RWPE2 (cell line): ENCODE data around the gene DNAAF2.

Experiments
- ATAC-seq: fragments of 200-7000 bp; cut with Tn5 transposase; 3 replicates; pipeline ENCODE4 v1.9.1; 2021; ENCODE audit warnings: low read depth
- DNase-seq: peaks from one replicate; pipeline ENCODE4 v3.0.0-alpha.2; 2020; ENCODE audit warnings: low spot score
- H3K27ac ChIP-seq: fragments of 450-650 bp; 2 replicates; pipeline ENCODE4 v1.5.1; 2017; ENCODE audit warnings: mild to moderate bottlenecking; ENCODE audit not compliant: poor library complexity, severe bottlenecking
- H3K27me3 ChIP-seq: fragments of 250-450 bp; sonication (Bioruptor Pico); 2 replicates; pipeline ENCODE4 v1.5.1; 2021; ENCODE audit warnings: mild to moderate bottlenecking, moderate library complexity; ENCODE audit not compliant: insufficient read depth, poor library complexity, severe bottlenecking
- H3K36me3 ChIP-seq: fragments of 250-450 bp; sonication (Bioruptor Pico); 2 replicates; pipeline ENCODE4 v1.5.1; 2020; ENCODE audit warnings: low read depth, mild to moderate bottlenecking, moderate library complexity
- H3K4me1 ChIP-seq: fragments of 250-450 bp; sonication (Bioruptor Pico); 2 replicates; pipeline ENCODE4 v1.5.1; 2021; ENCODE audit warnings: mild to moderate bottlenecking, moderate library complexity; ENCODE audit not compliant: insufficient read depth, poor library complexity, severe bottlenecking
- H3K4me3 ChIP-seq: fragments of 250-450 bp; sonication (Bioruptor Pico); 2 replicates; pipeline ENCODE4 v1.5.1; 2021; ENCODE audit warnings: mild to moderate bottlenecking, moderate library complexity; ENCODE audit not compliant: severe bottlenecking
- H3K9me3 ChIP-seq: fragments of 250-450 bp; sonication (Bioruptor Pico); 2 replicates; pipeline ENCODE4 v1.5.1; 2021; ENCODE audit warnings: mild to moderate bottlenecking, moderate library complexity; ENCODE audit not compliant: severe bottlenecking
- TF ChIP-seq, protein P1 (sequence below): fragments of 450-650 bp; IDR thresholded peaks from one replicate; pipeline ENCODE4 v1.5.1; 2017; ENCODE audit warnings: mild to moderate bottlenecking, moderate library complexity; ENCODE audit not compliant: poor library complexity, severe bottlenecking

The DNAAF2 gene

DNA sequence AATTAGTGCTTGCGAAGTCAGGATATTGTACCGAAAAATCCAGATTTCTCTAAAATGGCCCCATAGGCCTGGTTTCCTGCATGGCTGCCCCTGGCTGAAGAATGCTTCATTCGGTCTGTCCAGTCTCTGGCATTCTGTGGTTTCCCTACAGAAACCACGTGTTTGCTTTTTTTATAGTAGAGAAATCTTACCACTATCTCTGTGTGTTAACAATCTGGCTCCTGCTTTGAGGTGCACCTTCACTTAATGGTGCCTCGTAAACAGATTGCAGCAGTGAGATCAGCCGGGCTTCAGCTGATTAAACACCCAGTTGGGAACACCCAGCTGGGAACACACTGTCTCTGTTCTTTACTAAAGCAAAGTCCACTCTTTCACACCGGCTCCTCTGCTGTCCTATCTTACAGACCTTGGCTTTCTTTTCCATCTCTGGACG is 6.7 kb upstream of the DNAAF2 start:
- Histone ChIP-seq H3K4me3 (no peak overlapping the region), H3K27me3 (no peaks in the 10 kb centered on the region), H3K9me3 (no peaks in the 10 kb centered on the region), H3K36me3 (peaks cover 57% of the 10 kb centered on the region), H3K27ac (no peak overlapping the region), H3K4me1 (no peaks in the 10 kb centered on the region)
- DNase-seq (no peak), ATAC-seq (peak; percentile 40)
- TF ChIP-seq, protein P1, sequence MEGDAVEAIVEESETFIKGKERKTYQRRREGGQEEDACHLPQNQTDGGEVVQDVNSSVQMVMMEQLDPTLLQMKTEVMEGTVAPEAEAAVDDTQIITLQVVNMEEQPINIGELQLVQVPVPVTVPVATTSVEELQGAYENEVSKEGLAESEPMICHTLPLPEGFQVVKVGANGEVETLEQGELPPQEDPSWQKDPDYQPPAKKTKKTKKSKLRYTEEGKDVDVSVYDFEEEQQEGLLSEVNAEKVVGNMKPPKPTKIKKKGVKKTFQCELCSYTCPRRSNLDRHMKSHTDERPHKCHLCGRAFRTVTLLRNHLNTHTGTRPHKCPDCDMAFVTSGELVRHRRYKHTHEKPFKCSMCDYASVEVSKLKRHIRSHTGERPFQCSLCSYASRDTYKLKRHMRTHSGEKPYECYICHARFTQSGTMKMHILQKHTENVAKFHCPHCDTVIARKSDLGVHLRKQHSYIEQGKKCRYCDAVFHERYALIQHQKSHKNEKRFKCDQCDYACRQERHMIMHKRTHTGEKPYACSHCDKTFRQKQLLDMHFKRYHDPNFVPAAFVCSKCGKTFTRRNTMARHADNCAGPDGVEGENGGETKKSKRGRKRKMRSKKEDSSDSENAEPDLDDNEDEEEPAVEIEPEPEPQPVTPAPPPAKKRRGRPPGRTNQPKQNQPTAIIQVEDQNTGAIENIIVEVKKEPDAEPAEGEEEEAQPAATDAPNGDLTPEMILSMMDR = no peak

DNA sequence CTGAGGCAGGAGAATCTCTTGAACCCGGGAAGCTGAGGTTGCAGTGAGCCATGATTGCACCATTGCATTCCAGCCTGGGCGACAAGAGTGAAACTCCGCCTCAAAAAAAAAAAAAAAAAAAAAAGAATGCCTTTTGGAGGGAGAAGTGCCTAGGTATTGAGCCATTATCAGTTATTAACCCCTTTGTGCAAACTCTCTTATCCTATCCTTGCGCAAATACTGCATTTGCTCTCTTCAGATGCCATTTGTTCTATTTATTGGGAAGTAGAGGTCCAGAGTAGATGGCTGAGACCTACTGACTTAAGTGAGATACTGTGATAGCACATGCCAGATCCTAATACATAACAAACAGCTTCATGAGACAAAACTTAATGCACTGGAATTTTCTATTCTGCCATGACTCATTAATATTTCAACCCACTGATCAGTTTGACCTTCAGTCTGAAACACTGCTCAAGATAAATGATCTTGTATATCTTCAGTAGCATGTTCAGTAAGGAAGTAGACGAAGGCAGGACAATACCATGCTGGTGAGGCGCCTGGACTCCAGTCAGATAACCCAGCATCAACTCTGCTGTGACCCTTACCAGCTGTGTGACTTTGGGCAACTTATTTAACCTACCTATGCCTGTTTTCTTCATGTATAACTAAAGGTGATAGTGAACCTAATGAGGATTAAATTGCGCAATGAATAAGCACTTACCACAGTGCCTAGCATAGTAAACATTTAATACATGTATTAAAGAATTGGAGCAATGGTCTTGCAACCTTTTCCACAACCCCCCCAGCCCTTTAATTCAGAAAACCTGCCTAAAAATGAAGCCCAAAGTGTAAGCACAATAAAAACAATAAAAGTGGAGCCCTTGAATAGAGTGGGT is 5.7 kb upstream of the DNAAF2 start:
- peaks cover 57% of the 10 kb centered on the region for H3K36me3 ChIP-seq
- DNase-seq = no peak
- H3K27me3 ChIP-seq = no peaks in the 10 kb centered on the region
- TF ChIP-seq, protein P1 = no peak
- H3K9me3 ChIP-seq = no peaks in the 10 kb centered on the region
- H3K4me3 ChIP-seq = no peak overlapping the region
- H3K4me1 ChIP-seq = no peaks in the 10 kb centered on the region
- ATAC-seq = peak; percentile 5; the same call in 2 of the 3 replicates
- no peak overlapping the region for H3K27ac ChIP-seq

DNA sequence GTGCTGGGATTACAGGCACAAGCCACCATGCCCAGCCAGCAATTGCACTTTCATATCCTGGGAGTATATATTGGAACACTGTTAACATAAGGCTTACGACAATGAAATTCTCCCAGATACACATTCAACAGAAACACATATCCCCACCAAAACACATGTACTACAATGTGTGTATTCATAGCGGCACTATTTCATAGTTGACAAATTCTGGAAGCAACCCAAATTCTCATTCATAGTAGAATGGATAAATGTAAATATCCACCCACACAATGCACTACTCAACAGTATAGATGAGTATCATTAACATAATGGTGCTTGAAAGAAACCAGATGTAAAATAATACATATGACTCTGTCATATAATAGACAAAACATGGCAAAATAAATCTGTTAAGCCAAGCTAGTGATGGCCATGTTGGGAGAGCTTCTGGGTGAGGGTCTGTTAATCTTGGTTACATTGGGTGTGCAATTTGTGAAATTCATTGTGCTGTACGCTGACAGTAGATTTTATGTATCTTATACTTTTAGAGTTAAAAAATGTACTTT is 2.6 kb upstream of the DNAAF2 start:
- ATAC-seq (no peak), DNase-seq (no peak)

DNA sequence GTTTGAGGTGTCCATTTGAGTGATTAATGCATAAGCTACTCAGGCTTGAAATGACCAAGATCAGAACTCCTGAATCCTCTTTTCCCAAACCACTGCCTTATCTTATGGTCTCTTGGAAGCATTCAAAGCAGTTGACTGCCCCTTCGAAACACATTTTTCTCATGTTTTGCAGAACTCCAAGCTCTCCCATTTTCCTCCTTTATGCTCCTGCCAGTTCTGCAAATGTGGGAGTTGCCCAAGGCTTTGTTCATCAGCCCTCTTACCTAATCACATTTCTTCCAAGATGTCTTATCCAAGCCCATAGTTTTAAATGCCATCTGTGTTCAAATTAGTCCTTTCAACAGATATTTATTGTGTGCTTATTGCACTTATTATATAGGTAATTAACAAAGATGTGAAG is 1.8 kb upstream of the DNAAF2 start:
- Histone ChIP-seq H3K4me1 (peaks cover 4% of the 10 kb centered on the region), H3K27me3 (no peaks in the 10 kb centered on the region), H3K4me3 (no peak overlapping the region), H3K27ac (no peak overlapping the region), H3K36me3 (peaks cover 47% of the 10 kb centered on the region), H3K9me3 (no peaks in the 10 kb centered on the region)
- TF ChIP-seq, protein P1 = no peak
- DNase-seq = no peak
- no peak for ATAC-seq

More for the DNA sequence above, 2.6 kb upstream of the DNAAF2 start:
- H3K27ac ChIP-seq = no peak overlapping the region
- H3K4me1 ChIP-seq = no peaks in the 10 kb centered on the region
- H3K36me3 ChIP-seq = peaks cover 44% of the 10 kb centered on the region
- H3K9me3 ChIP-seq = no peaks in the 10 kb centered on the region
- H3K4me3 ChIP-seq = no peak overlapping the region
- TF ChIP-seq, protein P1 = no peak
- no peaks in the 10 kb centered on the region for H3K27me3 ChIP-seq
